Sigmoid colon (tissue), 4 donors: Measurements from ENCODE around the gene C3orf70.

Experiments
- EP300 ChIP-seq, 4 donors: sonication (generic); formaldehyde crosslinking; IDR thresholded peaks; one replicate each; pipeline ENCODE4 v1.6.1; 2017; ENCODE audit warnings: antibody characterized with exemption in 4 of 4
- POLR2A ChIP-seq, 2 donors: fragments of 450-650 bp; IDR thresholded peaks; one replicate each; pipeline ENCODE4 v1.6.1; 2016; ENCODE audit warnings: antibody characterized with exemption in 2 of 2, mild to moderate bottlenecking in 2 of 2, moderate library complexity in 2 of 2
- POLR2AphosphoS5 ChIP-seq, 4 donors: sonication (generic); formaldehyde crosslinking; IDR thresholded peaks; one replicate each; pipeline ENCODE4 v1.6.1; 2017; ENCODE audit warnings: antibody characterized with exemption in 4 of 4
- TF ChIP-seq, protein P1 (sequence below), 4 experiments: fragments of 450-650 bp in 3 of 4; fragments of 200-600 bp in 1 of 4; IDR thresholded peaks; one replicate each; pipeline ENCODE4 v1.5.1; 2016 to 2019; ENCODE audit warnings: antibody characterized with exemption in 4 of 4, mild to moderate bottlenecking in 3 of 4, moderate library complexity in 2 of 4

DNA sequence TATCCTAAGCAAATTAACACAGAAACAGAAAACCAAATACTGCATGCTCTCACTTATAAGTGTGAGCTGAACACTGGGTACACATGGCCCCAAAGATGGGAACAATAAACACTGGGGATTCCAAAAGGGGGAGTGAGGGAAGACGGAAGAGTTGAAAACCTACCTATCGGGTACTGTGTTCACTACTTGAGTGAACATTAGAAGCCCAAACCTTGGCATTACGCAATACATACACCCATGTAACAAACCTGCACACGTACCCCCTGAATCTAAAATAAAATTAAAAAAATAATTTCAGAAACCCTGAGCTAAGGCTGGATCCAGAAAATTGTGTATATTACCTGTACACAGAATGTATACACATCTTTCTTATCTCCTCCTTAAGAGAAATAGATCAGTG lies 42.8 kb upstream of the C3orf70 start:
- TF ChIP-seq POLR2A (IDR thresholded peaks at IDR 0.05) (no peak), EP300 (IDR thresholded peaks at IDR 0.05) (no peak), POLR2AphosphoS5 (IDR thresholded peaks at IDR 0.05) (no peak)
- TF ChIP-seq, protein P1, sequence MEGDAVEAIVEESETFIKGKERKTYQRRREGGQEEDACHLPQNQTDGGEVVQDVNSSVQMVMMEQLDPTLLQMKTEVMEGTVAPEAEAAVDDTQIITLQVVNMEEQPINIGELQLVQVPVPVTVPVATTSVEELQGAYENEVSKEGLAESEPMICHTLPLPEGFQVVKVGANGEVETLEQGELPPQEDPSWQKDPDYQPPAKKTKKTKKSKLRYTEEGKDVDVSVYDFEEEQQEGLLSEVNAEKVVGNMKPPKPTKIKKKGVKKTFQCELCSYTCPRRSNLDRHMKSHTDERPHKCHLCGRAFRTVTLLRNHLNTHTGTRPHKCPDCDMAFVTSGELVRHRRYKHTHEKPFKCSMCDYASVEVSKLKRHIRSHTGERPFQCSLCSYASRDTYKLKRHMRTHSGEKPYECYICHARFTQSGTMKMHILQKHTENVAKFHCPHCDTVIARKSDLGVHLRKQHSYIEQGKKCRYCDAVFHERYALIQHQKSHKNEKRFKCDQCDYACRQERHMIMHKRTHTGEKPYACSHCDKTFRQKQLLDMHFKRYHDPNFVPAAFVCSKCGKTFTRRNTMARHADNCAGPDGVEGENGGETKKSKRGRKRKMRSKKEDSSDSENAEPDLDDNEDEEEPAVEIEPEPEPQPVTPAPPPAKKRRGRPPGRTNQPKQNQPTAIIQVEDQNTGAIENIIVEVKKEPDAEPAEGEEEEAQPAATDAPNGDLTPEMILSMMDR (IDR thresholded peaks at IDR 0.05), result no peak
